Activated gamma-delta T cell treated with Interleukin-2 at 50 U/mL for 16 hours (primary cell): ENCODE results near the gene RELL1.
A peak's percentile ranks its signal among the peaks of the same experiment; 100 is the strongest.

Source experiments
- DNase-seq: peaks from one replicate; pipeline ENCODE4 v3.0.0-alpha.2; 2020

Gene RELL1

DNA sequence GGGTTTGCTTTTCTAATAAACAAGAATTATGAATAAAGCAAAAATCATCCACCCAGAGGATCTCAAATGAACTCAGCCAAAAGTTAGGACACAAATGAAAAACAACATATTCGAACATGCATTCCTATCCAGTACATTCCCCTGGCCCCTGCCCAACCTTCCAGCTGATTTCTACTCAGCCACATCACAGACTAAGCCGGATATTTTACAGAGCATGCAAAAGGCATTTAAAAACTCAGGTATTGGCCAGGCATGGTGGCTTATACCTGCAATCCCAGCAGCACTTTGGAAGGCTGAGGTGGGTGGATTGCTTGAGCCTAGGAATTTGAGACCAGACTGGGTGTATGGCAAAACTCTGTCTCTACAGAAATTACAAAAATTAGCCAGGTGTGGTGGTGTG lies 54.6 kb downstream of the RELL1 start:
- DNase-seq: no peak

DNA sequence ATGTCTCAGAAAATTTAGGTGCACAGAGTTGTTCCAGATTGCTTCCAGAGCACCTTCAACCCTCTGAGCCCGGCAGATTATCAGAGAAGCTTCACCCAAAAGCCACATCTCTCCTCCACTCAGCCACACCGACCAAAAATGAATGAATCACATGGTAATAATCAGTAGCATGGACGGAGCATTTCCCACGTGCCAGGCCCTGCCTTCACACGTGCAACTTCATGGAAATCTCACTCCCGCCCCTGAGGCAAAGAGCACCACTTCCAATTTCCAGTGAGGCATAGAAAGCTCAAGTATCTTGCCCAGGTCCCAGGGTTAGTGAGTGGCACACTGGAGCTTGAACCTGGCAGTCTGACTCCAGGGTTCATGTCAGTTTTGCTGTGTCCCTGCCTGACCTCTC lies 56.5 kb downstream of the RELL1 start:
- DNase-seq: no peak

DNA sequence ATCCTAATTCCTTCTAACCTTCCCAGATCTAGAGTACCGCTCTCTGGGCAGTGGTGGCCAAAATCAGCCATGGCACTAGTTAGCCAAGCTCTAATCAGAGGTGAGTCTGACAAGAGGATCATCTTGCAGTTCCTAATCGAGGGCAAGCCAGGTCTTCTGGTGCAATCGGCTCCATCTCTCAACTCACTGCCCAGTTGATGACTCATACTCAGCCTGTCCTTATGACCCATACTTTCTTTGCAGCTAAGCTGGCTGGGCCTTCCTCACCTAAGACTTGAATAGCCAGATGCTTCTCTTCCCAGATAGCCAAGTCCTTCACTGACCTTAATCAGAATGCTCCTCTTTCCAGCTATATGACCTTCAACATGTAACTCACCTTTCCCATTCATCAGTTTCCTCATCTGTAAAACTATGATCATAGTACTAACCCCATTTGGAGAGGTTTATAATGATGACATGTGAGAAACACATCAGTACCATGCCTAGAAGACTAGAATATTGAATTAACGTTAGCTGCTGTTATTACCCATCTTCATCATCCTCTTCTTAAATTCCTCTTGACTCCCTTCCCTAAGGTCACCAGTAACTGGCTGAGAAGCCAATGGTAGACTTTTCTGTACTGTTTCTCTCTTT lies 57.1 kb downstream of the RELL1 start:
- DNase-seq: no peak

DNA sequence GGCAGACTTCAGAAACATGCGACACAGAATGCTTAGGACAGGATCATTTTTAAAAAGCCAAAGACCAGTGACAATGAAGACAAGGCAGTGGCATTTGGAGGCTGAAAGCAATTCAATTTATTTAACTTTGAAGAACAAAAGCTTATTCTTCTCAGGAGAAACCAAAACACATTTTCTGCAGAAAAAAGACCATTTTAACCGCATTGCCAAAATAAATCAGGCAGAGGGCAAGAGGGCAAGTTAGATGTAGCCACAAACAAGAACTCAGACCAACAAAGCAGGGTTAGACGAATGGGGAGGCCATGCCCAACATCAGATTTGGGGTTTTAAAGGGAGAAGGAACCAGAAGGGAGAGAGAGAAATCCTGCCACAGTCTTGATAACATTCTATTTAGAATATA lies 58.9 kb downstream of the RELL1 start:
- DNase-seq: no peak

DNA sequence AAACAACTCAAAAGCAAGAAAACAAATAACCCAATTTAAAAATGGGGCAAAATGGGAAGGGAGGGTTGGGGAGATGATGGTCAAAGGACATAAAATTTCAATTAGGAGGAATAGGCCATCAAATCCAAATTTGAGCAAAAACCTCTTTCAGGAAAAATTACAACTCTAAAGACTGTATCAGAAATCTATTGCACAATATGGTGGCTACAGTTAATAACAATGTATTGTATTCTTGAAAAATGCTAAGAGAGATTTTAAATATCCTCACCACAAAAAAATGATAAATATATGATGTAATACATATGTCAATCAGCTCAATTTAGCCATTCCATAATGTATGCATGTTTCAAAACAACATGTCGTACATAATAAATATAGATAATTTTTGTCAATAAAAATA lies 60.7 kb downstream of the RELL1 start:
- no peak for DNase-seq

DNA sequence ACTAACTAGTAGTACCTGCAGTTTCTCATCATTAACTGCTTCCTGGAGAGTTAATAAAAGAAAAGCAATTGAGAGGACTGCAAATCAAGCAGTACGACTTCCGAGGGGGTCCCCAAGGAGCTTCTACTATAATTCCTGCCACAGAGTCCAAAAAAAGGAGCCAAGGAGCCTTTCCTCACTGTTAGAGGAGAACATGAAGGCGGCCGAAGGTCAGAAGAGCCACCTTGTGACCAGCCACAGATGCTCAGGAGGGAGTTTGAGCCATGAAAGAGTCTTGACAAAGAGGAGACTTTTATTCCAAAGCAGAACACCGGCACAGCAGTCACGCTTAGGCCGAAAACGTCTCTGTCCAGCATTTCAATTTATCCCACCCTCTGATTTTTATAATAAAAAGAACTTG lies 62.2 kb downstream of the RELL1 start:
- no peak for DNase-seq

DNA sequence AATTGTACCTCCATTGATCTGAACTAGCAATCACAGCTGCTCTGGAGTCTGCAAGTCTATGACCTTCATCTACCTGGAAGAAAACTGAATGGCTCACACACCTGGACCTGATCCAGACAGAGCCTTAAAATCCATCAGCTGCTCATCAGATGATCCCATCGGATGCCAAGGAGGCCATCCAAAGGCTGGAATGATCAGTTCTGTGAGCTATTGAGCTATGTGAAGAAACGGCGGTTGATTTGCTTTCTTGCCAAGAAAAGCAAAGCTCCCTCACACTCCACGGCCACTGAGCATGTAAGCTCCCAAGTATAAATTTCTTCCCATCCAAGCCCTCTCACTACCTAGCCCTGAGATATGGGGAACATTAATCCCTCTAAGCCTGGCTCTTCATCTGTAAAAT lies 63.1 kb downstream of the RELL1 start:
- no peak for DNase-seq

DNA sequence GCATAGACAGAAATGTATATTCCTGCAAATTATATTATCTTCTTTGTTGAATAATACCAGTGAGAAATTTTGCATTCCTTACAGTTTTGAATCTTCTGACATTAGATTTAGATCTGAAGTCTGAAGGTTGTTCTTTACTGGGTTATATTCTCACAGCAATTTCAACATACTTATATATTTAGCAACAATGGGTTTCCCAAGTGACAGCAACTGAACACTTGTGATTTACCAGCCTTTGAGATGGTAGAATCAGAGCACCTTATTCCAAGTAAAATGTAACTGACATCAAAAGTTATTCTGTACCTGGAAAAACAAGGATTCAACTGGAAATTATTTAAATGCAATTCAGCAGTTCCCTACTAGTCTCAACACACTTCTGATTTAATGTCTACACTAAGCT lies 66.0 kb downstream of the RELL1 start:
- DNase-seq: no peak

DNA sequence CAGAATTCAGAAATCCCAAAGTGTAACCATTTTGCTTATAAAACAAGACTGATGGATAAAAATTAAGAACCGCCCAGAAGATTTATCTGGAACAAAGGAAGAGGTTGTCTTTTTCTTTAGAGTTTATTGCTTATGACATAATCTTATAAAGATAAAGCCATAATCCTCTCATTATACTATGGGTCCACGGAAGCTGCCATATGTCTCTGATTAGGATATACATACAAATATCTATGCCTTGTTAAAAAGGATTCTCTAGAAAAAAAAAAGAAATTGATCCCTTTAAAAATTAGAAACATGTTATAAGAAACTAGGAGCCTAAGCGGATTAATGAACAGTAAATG lies 70.5 kb downstream of the RELL1 start:
- DNase-seq: no peak

DNA sequence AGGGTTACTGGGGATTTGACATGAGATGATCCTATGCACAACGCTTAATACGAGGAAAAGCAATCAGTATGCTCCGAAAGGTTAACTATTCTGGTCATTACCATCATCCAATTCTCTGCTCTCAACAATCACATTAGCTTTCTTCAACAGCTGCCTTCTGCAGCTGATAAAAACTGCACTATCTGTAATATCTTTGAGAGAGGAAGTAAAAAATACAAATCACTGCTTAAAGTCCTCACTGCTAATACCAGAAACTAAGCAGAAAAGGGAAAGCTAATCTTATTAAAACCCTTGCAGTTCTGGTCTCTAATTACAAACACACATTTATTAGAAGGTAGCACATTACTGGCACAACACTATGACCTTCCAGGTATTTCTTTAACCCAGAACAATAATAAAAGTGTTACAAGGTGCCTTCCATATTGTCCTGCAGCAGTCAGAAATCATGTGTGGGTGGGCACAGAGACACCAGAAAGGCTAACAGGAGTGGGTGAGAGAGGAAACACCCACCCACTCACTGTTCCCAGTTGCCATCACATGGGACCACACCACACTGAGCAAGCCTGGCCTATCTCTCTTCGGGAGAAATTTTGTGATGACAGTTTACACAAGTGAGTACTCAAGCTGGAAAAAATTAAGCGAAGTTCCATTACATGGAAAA lies 71.0 kb downstream of the RELL1 start:
- DNase-seq: no peak

DNA sequence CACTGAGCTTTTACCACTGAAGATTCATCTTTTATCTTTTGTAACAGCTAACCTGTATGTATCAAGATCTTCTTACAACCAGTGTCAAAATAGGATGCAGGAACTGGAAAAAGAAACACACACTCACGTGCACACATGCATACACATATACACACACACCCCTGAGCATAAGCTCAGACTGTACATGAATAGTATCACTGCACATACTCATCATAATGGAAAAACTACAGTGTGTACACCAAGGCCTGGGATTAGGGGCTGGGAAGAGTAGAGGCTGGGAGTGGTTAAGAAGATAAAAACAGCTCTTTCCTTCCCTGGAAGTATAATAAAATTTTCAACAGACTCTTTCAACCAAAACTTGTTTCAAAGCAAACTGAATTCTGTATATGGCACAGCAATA lies 73.4 kb downstream of the RELL1 start:
- DNase-seq: no peak

DNA sequence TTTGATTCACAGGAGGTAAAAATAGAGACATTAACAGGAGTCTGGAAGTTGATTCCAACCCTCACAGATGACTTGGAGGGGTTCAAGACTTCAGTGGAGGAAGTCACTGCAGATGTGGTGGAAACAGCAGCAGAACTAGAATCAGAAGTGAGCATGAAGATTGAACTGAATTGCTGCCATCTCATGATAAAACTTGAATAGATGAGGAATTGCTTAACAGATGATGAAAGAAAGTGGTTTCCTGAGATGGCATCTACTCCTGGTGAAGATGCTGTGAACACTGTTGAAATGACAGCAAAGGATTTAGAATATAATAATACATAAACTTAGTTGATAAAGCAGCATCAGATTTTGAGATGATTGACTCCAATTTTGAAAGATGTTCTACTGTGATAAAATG lies 76.5 kb downstream of the RELL1 start:
- no peak for DNase-seq

DNA sequence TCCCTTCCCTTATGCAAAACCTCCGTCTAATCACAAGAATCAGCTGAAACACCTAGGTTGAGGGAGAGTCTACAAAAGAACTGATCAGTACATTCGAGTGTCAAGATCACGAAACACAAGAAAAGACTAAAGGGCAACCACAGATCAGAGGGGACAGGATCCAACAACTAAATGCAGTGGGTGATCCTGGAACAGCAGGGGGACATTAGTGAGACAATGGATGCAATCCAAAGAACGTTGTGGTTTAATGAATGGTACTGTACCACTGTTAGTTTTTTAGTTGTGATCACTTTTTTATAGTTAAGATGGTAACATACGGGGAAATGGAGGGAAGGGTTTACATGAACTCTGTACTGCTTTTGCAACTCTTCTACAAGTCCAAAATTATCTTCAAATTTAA lies 79.2 kb downstream of the RELL1 start:
- DNase-seq: no peak

DNA sequence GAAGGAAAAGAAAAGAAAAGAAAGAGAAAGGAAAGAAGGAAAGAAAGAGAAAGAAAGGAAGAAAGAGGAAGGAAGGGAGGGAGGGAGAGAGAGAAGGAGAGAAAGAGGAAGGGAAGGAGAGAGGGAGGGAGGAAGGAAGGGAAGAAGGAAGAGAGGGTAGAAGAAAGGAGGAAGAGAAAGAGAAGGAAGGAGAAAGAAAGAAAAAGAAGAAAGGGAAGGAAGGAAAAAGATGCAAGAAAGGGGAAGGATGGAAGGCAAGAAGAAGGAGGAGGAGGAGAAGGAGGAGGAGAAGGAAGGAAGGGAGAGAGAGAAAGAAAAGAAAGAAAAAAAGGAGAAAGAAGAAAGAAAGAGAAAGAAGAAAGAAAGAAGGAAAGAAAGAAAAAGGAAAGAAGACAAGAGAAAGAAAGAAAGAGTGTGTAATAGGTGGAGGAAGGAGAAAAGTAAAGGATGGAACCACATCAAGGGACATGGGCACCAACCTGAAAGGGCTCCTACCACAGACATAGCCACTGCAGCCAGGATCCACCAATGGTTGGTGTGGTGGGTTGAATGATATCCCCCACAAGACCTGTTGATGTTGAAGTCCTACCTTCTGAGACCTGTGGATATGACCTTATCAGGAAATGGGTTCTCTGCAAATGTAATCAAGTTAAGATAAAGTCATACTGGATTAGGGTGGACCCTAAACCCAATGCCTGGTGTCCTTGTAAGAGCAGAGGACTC lies 80.2 kb downstream of the RELL1 start:
- no peak for DNase-seq

DNA sequence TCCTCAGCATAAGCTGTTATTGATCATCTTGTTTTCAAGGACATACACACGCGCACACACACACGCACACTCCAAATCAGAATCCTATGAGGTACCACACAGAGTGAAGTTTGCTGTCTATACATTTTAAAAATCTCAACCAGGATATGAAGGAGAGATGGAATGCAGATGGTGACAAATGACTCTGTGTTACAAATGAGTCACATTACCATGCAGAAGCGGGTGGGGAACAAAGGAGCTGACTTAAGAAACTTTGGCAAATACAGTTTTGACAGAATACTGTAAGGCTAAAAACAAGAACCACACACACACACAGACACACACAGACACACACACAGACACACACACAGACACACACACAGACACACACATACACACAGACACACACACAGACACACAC lies 81.7 kb downstream of the RELL1 start:
- DNase-seq: no peak

DNA sequence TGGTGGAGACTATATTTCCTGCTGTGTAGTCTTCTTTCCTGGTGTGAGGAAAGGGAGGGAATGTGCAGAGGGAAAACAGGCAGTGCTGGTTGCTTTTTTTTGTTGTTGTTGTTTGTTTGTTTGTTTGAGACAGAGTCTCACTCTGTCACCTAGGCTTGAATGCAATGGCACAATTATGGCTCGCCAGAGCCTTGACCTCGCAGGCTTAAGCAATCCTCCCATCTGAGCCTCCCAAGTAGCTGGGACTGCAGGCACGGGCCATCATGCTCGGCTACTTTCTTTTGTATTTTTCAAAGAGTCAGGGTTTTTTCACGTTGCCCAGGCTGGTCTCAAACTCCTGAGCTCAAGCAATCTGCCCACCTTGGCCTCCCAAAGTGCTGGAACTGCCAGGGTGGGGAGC lies 82.5 kb downstream of the RELL1 start:
- no peak for DNase-seq

DNA sequence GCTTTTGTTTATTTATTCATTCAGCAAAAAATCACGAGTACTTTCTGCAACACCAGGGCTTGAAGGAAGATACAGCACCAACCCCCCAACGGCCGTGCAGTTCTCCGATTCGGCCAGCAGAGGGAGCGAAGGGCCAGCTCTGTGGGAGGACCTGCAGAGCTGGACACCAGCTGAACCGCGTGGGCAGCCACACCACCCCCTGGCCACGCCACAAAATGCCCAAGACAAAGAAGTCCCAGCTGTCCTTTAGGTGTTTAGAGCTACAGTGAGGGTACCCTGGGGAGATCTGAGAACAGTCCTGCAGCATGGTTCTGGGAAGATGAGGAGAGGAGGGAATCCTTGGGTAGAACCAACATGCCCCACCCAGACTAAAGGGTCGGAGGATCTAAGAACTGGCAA lies 83.1 kb downstream of the RELL1 start:
- peak; percentile 74 for DNase-seq

DNA sequence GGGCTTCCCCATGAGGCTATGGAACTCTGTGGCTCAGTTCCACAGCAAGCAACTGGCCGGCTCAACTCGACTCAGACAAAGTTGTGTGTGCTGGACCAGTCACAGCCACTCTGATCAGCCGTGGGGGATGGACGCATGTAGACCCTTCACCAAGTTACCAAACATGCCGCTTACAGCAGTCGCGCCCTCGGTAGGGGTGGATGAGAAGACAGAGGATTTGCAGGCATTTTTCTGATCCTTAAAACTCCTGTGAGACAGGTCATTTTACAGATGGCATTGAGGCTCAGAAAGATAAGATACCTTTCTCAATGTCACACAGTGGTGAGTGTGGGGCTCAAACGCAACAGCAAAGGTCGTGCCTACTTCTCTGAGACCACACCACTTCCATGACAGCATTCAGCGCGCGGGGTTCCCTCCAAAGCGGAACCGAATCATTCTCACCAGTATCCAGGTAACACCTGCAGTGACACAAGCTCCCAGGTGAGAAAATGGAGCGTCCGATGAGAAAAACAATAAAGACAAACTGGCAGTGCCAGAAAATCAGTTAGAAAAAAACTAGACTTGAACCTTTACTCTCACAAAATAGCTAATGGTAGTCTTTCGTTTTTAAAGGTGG lies 83.6 kb downstream of the RELL1 start:
- no peak for DNase-seq

DNA sequence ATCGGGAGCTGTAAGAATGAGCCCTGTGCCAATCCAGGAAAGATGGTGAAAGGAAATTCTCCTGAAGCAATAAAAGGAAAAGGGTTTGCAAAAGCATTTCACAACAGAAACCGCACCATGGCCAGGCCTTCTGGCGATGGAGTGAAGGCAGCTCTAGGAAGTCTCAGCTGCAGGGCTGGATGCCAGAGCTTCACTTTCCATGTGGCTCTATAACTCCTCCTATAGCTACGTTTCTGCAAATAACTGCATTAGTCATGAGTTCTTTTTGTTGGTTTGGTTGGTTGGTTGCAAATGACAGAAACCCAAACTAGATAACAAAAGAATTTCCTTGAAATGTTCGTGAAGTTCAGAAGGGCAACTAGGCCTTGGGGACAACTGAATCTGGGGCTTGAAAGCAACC lies 84.6 kb downstream of the RELL1 start:
- no peak for DNase-seq

DNA sequence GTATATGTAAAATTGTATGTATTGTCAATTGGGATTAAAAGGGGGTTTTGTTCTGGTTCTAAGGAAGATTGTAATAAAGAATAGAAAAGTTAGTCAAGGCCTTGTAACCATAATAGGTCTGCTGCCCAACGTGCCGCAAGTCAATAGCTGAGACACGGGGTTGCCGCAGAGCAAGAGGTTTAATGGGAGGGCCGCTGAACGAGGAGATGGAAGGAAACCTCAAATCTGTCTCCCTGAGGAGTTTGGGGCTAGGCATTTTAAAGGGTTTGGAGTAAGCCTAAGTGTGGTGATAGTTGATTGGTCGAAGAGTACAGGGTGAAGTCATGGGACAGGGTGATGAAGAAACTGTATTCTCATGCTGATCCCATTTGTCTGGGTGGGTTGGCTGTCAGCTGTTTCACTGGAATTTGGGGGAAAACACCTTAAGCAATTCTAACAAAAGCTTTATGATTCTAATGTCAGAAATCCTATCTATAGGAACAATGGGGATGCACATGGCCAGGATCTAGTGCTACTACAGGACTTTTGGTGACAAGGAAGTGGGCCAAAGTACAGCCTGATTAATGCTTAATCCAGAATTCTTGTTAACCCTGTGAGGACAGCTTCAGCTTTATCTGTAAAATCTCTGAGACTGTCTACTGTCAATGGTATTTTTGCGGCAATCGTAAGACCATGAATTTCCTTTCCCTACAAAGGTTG lies 86.9 kb downstream of the RELL1 start:
- no peak for DNase-seq

DNA sequence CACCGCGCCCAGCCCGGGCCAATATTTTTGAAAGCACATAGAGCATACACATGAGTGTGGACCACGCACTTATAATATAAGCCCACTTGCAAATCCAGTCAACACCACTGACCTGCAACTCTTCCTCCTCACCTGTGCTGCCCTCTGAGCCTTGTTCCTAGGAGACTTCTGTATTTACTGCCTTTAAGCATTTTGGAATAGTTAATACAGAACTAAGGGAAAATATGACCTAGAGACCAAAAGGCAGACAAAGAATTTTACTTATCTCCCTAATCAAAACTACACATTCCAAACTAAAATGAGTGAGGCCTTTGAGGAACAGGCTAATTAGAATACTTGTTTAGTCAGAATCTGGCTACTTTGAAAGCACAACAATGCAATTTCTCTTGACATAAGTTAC lies 89.1 kb downstream of the RELL1 start:
- DNase-seq: no peak

DNA sequence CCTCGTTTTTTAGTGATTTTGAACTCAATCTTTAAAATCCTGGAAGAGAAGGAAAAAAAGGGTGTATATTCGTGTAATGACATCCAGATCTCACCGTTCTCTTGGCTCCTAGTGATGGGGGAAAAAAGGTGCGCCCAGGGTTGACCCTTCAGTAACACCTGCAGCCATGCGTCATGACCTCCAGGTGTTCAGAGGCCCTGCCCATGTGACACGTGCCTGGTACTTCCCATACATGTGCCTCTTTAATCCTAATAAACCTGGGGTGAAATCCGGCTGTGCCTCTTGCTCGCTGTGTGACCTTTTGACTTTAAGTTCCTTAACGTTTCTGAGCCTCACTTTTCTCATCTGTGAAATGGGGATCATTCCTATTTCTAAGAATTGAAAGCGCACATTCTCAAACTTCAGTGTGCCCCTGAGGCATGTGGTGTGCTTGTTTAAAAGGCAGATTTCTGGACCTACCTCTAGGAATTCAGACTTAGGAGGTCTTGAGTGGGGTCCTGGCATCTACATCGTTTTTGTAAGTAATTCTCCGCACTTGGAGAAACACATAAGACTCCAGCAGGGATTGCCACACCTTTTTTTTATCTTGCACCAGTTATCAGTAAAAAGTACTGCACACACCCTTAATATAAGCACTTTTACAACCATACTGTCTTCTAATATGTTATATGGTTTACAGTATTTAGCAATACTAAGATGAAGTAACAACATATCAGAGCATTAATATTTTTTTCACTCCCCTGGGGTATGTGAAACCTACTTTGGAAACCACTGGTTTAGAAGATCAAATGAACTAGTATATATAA lies 90.1 kb downstream of the RELL1 start:
- DNase-seq: no peak

DNA sequence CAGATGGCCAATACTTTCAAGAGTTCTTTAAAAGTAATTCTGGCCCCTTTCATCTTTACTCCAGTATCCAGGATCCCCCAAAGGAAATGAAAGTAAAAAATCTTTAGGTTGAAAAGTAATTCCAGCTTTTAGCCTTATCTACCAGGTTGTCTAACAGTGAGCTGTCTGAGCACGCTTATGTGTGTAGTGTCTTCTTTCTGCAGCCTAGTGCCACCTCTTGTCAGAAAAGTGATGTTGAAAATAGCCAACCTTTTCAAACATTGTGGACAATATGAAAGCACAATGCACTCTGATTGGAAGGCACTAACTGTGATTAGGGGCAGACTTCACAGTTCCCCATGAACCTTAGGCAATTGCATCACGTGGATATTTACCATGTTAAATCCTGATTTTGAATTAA lies 92.1 kb downstream of the RELL1 start:
- DNase-seq: no peak
